NCI-H226 (cell line): ENCODE measurements around the gene SRSF6.
"Not testable (repeated sequence)": the region's sequence is repeated elsewhere in the genome, so short reads cannot be mapped to it uniquely, and the experiment has no call there.

Source experiments
- DNase-seq: peaks from one replicate; pipeline ENCODE4 v3.0.0-alpha.2; 2015

Gene SRSF6

DNA sequence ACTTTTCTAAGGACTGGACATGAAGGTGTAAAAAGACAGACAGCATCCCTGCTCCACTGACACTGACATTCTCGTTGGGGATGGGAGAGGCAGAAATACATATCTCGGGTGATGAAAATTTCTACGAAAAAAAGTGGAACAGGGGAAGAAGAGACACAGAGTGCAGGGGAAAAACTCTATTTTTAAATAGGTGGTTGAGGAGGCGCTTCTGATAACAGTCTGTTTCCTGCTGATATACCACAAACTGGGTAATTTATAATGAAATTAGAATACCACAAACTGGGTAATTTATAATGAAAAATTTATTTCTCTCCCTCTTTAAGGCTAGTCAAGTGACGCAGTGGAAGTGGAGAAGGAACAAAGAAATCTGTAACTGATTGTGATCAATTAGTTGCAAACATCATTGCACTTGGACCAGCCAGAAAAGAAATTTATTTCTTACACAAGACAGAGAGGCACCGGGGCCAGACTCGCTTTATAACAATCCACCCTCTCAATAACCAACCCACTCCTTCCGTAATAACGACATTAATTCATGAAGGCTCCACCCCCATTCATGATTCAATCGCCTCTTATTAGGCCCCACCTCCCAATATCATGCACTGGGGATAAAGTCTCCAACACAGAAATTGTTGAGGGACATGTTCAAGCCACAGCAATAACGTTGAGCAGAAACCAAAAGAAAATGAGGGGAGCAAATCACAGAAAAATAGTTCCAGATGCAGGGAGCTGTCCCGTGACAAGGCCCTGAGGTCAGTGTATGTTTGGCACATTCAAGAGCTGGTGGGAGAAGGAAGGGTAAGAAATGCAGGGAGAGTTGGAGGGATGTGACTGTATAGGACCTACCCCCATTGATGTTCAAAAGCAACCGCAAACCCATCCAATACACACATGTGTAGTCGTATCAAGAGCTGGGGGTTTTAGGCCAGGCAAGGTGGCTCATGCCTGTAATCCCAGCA, 6.6 kb upstream of the SRSF6 start:
- DNase-seq, result no peak

GRCh38 chr20:43452404-43453126, 5.1 kb upstream of the SRSF6 start:
- DNase-seq, result no peak

DNA sequence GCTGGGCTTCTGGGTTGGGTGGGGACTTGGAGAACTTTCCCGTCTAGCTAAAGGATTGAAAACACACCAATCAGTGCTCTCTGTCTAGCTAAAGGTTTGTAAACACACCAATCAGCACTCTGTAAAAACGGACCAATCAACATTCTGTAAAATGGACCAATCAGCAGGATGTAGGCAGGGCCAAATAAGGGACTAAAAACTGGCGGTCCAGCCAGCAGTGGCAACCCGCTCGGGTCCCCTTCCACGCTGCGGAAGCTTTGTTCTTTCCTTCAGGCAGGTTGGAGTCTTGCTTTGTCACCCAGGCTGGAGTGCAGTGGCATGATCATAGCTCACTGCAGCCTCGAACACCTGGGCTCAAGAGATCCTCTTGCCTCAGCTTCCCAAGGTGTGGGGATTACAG, 1.4 kb upstream of the SRSF6 start:
- DNase-seq, result not testable (repeated sequence)

GRCh38 chr20:43456809-43457639, 672 bp upstream of the SRSF6 start:
- DNase-seq, result peak; percentile 69

- no peak for DNase-seq
Measured at GRCh38 chr20:43458422-43458924, 777 bp downstream of the SRSF6 start.

- DNase-seq, result no peak
Measured at GRCh38 chr20:43459022-43459942, 1.6 kb downstream of the SRSF6 start.

GRCh38 chr20:43460172-43460829, 2.6 kb downstream of the SRSF6 start:
- DNase-seq, result no peak

- DNase-seq, result no peak
Measured at GRCh38 chr20:43460830-43461200, 3.1 kb downstream of the SRSF6 start.

DNA sequence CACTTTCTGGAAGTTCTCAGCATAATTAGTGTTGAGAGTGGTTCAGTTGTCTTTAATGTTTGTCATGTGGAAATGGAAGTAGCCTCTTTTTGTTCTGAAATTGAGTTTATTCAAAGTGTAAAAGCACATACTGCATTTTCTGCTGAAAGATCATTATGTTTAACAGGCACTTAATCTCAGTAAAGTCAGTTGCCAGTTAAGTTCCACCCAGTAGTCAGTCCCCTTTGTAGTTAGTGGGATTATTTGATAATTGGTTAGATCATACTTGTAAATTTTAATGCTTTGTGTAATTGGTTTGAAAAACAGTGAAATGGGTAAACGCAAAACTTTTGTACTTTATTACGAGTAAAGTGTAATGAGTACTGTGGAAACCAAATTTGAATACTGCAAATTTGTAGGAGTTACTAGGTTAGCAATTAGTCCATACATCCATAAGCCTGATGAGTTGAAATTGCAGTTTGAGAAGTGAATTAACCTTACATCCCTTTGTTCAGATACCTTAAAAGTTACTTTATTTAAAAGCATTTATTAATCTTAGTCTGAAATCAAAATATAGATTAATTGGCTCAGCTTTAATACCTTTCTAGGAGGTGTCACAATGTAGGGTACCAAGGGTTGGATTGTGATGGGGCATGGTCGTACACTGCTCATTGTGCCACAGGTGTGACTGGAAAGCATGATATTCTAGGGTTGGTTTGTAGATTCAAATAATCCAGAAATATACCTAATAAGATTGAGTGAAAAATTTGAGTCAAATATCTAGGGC, 4.4 kb downstream of the SRSF6 start:
- DNase-seq, result no peak

DNA sequence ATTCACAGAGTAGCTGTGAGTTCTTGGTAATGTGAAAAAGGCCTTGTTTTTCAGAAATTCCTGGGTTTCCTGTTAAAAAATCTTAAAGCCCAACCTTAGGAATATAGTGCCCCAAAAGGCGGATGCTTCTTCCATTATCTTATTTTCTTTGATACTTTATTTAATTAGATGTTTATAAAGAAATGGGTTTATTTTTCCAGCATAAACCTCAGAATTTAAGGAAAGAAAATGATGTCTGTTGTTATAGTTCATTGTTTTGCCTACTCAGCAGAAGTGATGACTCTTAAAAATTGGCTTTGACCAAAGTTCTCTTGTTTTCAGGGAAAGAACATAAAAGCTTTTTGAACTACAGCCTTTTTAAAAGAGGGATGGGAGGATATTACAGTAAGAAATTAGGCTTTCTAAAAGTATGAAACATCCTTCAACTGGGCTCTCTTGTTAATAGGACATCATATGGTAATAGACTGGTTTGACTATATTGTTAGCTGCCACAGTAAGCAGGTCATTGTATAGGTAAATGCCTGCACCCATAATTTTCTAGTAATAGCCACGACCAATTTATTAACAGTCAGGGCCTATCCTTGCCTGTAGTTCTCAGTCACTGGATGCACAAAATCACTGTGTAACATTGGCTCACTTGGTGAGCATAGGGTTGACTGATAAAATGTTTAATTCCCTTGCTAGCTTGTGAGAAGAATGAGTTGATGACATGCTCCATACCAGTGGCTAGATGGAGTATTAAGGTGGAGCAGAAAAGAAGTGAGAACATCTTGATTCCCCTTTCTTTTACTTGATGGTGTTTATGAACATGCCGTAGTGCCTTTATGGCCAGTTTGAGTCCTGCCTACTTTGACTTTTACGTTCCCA, 5.2 kb downstream of the SRSF6 start:
- DNase-seq, result no peak

DNA sequence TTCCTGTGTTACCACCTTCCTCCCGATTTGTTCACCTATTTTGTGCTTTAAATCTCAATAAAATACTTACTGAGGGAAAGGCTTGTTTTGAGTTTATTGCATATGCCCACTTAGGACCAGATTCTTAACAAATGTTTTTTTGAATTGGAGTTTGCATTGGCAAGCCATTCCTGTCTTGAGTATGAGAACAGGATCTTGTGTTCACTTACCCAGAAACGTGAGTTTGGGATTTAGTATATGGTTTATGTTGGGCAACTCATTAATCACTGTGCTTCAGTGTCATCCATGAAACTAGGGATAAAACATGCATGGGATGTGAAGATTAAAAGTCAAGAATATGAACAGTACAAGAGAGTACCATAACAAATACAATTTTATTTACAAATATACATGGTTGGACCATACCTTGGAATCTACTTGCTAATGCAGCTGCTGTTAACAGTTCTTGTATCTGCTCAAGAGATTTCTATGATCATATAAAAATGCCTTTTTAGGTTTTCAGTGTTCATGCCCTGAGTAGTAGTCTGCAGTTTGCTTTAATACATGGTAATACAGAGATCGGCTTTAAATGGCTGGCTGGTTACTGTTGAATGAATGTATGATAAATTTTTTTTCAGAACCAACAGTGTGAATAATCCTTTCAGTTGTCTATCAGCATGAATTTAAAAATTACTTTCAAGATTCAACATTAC, 6.0 kb downstream of the SRSF6 start:
- no peak for DNase-seq

GRCh38 chr20:43464219-43464790, 6.6 kb downstream of the SRSF6 start:
- DNase-seq, result no peak

- no peak for DNase-seq
Measured at GRCh38 chr20:43465625-43465943, 7.9 kb downstream of the SRSF6 start.

DNA sequence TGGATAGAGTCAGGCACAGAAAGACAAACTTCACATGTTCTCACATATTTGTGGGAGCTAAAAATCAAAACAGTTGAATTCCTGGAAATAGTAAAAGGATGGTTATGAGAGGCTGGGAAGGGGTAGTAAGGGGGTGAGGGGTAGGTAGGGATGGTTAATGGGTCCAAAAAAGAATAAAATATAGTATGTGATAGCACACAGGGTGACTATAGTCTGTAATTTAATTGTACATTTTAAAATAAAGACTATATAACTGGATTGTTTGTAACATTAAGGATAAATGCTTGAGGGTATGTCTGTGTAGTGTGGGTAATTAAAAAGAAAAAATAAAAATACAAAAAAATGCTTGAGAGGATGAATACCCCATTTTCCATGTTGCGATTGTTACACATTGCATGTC, 9.9 kb downstream of the SRSF6 start:
- DNase-seq, result no peak

GRCh38 chr20:43472671-43473380, 15.1 kb downstream of the SRSF6 start:
- no peak for DNase-seq

DNA sequence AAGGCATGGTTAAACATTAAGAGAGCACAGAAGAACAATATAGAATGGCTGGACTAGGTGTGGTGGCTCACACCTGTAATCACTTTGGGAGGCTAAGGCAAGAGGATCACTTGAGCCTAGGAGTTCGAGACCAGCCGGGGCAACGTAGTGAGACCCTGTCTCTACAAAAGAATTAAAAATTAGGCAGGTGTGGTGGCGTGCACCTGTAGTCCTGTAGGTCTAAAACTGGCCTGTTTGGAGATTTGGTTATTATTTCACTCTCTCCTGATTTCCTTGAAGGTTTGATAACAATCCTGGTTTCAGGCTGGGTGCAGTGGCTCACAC, 15.6 kb downstream of the SRSF6 start:
- DNase-seq, result no peak

DNA sequence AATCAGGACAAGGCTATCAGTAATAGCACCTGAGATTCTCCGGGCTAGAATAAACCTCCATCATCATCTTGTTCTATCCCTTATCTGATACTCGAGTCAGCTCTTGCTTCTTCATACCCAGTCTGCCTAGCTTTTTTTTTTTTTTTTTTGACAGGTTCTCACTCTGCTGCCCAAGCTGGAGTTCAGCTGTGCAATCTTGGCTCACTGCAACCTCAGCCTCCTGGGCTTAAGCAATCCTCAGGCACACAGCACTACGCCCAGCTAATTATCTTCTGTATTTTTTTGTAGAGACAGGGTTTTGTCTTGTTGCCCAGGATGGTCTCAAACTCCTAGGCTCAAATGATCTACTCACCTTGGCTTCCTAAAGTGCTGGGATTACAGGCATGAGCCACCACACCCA, 19.5 kb downstream of the SRSF6 start:
- no peak for DNase-seq

DNA sequence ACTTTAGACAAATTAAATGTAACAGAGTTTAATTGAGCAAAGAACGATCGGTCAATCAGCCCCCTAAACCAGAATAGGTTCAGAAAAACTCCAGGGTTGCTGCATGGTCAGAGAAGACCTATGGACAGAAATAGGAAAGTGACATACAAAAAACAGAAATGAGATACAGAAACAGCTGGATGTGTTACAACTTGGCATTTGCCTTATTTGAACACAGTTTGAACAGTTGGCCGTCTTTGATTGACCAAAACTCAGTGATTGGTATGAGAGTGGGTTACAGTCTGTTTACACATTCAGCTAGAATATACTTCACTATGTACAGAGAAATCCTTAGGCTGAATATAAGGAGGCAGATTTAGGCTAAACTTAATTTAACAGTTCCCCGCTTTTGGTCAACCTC, 19.9 kb downstream of the SRSF6 start:
- DNase-seq, result no peak
